HG03432 (cell line): ENCODE results near the gene NUDT22.
A peak's percentile ranks its signal among the peaks of the same experiment; 100 is the strongest.

Experiments
- ATAC-seq: cut with Tn5 transposase; IDR thresholded peaks from one replicate; pipeline ENCODE4 v1.9.1; 2021; ENCODE audit warnings: mild to moderate bottlenecking, moderate library complexity; ENCODE audit not compliant: unreplicated experiment

Gene NUDT22

DNA sequence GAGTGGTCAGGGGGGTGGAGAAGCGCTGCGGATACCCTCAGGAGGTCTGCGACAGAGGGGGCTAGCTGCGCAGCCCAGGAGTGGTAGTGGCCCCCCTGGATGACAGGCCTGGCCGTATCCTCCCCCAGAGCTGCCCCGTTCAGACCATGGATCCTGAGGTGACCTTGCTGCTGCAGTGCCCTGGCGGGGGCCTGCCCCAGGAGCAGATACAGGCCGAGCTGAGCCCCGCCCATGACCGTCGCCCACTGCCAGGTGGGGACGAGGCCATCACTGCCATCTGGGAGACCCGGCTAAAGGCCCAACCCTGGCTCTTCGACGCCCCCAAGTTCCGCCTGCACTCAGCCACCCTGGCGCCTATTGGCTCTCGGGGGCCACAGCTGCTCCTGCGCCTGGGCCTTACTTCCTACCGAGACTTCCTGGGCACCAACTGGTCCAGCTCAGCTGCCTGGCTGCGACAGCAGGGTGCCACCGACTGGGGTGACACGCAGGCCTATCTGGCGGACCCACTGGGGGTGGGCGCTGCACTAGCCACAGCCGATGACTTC, 505 bp downstream of the NUDT22 start:
- ATAC-seq: peak; percentile 35

DNA sequence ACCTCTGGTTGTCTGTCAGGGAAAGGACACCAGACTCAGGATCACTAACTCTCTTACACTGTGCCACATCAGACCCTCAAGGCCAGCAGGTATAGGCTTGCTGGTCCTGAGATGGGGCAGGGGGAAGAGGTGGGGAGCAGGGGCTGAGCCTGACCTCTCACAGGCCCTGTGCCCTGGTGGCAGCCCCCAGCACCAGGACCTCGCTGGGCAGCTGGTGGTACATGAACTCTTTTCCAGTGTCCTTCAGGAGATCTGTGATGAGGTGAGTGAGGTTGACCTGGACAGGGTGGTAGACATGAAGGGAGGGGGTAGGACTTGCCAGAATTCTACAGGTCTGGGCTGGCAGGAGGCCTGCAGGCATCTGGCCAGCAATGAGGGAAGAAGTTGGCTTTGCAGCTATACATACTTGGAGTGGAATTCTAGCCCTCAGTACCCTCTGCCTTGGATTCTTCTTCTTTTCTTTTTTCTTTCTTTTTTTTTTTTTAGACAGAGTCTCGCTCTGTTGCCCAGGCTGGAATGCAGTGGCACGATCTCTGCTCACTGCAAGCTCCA, 1.4 kb downstream of the NUDT22 start:
- ATAC-seq: no peak

DNA sequence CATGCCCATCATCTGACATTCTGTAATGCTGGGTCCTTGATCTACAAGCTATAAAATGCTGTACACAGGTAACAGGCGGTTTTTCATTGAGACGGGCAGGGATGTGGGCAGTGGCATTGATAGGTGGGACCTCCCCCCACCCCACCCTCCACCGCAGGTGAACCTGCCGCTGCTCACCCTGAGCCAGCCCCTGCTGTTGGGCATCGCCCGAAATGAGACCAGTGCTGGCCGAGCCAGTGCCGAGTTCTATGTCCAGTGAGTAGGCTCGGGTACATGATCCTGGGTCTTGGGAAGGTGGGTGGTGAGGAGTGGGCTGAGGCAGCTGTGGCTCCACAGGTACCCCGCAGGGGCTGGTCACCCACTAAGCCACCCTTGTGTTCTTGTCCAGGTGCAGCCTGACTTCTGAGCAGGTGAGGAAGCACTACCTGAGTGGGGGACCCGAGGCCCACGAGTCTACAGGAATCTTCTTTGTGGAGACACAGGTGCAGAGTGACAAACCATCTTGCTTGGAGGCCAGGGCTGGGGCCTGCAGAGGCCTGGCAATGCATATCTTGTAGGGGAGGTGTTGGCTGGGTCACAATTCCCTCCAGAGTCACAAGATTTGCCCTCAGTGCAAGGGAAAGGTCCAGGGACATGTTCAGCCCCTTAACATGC, 3.1 kb downstream of the NUDT22 start:
- no peak for ATAC-seq

DNA sequence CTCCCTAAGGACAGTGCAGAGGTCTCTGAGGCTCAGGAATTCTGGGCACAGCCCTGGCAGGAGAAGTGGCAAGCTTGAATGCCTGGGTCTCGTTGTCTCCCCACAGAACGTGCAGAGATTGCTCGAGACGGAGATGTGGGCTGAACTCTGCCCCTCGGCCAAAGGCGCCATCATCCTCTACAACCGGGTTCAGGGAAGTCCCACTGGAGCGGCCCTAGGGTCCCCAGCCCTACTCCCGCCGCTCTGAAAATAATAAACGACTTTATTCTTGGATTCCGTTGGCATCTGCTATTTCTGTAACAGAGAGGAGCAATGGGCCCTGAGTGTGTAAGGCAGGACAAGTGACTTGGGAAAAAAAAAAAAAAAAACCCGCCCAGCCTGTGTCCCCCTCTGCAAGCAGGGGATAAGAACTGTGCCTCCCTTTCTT, 3.7 kb downstream of the NUDT22 start:
- ATAC-seq: no peak

DNA sequence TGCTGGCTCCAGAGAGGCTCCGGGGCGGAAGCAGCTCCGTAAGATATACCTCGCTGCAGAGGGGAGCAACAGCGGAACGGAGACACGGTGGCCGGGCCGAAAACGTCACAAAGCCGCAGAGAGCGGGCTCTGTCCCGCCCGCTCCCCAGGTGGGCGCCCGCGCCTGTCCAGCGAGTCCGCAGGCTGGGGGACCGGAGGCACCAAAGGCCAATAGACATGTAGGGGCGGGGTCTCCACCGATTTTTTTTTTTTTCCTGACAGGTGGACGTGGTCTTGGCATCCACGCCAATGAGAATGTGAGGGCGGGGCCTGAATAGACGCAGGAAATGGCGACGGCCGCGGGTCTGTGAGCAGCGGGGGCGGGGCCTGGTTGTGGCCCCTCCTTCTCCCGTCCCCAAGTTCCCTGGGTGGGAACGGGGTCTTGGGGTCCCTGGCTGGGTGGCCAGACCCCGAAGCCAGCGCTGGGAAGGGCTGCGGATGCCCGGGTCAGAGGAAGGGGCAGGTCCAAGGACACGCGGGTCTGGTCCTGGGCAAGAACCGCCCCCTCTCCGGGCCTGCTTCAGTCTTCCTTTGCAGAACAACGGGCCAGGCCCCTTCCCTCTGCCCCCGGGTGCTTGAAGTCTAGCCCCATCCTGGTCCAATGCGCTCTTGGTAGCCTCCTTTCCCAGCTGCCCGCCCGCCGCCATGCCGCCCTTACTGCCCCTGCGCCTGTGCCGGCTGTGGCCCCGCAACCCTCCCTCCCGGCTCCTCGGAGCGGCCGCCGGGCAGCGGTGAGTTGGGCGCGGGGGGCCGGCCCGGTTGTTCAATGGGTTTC, 4.3 kb downstream of the NUDT22 start, which contains the start of gene DNAJC4:
TSS of gene DNAJC4 (plus strand) at position 378 of the 814 bp plus-strand sequence. CDS start at position 685, 307 bp downstream.
- peak; percentile 38 for ATAC-seq

DNA sequence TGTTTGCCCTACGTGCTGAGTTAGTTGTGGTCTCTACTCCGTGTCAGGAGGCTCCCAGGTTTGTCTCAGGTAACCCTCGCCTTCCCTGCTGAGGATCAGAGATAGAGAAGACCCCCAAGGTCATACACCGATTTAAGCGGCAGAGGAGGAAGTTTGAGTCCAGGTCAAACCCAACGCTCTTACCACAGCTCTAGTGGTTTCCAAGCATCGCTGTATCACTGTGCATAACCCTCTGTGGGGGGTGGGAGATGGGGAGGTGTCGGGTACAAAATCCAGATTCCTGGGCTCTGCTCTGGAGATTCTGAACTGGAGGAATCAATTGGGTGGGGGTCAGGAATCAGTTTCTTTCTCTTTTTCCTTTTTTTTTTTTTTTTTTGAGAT, 4.9 kb downstream of the NUDT22 start:
- no peak for ATAC-seq

DNA sequence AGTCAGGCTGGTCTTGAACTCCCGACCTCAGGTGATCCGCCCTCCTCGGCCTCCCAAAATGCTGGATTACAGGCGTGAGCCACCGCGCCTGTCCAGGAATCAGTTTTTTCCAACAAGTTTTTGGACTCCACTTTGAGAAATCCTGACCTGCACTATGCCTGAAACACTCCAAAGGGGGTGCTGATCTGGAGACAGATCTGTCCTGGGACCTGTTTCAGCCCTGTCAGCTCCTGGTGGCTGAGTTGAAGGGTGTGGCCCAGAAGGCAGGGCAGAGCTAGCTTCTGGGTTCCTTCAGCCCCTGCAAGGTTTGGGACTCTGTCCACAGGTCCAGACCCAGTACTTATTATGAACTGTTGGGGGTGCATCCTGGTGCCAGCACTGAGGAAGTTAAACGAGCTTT, 5.5 kb downstream of the NUDT22 start:
- no peak for ATAC-seq

DNA sequence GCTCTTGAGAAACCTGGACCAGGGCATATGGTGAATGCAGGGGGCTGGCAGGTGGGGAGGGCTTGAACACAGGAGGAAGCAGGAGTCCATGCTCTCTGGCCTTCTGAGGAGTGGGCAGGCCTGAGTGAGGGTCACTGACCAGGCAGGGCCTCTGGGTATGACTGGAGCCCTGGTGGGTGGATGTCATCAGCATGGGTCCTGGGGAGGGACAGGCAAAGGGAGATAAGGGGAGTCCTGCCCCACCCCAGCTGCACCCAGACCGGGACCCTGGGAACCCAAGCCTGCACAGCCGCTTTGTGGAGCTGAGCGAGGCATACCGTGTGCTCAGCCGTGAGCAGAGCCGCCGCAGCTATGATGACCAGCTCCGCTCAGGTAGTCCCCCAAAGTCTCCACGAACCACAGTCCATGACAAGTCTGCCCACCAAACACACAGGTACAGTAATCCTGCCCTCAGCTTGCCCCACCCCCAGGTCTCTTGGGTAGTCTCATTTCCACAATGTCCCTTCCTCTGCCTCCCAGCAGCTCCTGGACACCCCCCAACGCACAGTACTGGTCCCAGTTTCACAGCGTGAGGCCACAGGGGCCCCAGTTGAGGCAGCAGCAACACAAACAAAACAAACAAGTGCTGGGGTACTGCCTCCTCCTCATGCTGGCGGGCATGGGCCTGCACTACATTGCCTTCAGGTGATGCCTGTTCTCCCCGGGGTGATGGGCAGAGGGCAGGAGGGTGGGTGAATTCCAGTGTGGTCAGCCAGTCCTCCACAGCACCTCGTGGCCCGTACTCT, 6.3 kb downstream of the NUDT22 start:
- no peak for ATAC-seq

DNA sequence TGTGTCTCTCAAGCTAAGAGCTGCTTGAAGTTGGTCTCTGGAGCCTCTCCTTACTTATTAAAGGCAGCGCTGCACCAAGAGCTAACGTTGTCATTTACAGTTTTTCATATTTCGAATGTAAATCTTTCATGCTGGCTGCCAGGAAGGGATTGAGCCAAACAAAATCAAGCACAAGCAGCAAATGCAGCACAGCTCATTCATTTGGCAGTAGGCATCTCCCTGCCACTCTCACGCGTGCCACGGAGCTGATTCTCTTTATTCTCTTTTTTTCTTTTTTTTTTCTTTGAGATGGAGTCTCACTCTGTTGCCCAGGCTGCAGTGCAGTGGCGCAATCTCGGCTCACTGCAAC, 6.9 kb downstream of the NUDT22 start:
- no peak for ATAC-seq

DNA sequence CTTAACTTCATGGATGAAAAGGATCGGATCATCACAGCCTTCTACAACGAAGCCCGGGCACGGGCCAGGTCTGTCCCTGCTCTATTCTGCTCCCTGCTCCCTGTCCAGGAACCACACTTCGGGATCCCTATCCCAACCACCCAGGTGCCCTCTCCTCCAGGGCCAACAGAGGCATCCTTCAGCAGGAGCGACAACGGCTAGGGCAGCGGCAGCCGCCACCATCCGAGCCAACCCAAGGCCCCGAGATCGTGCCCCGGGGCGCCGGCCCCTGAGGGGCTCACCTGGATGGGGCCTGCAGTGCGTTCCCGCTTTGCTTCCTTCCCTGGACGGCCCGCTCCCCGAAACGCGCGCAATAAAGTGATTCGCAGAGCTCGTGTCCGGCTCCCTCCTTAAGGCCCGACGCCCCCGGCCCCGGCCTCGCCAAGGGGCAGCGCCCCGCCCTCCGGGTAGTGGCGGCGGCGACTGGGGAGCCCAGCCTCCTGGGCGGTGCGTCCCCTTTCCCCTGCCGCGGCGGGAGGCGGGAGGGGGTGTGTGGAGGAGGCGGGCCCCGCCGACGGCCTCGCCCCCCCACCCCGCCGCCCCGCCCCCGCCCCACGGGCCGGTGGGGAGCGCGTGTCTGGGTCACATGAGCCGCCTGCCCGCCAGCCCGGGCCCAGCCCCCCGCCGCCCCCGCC, 8.0 kb downstream of the NUDT22 start, which contains the start of gene VEGFB:
TSS of gene VEGFB (plus strand) at position 672 of the 674 bp plus-strand sequence. CDS start 250 bp downstream, outside the sequence.
- peak; percentile 48 for ATAC-seq

DNA sequence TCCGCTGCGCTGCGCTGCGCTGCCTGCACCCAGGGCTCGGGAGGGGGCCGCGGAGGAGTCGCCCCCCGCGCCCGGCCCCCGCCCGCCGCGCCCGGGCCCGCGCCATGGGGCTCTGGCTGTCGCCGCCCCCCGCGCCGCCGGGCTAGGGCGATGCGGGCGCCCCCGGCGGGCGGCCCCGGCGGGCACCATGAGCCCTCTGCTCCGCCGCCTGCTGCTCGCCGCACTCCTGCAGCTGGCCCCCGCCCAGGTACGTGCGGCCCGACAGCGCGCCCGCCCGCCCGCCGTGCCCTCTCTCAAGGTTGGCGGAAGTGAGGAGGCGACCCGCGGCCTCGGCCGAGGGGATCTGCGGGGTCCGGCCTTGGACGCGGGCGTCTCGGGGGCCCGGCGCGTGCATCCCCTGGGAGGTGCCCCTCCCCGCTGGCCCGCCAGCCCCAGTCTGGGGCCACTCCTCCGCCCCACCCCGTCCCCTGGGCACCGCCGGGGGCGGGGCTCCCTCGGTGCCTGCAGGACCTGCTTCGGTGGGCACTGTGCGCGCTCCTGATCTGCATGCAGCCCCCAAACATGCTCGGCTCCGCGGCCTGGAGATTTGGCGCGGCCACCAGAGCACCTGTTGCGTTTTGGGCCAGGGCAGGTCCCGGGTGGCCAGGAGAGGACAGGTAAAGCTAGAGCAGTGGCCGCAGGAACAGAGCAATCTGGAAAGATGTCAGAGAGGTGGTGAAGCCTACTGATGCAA, 8.7 kb downstream of the NUDT22 start:
- ATAC-seq: peak; percentile 29

DNA sequence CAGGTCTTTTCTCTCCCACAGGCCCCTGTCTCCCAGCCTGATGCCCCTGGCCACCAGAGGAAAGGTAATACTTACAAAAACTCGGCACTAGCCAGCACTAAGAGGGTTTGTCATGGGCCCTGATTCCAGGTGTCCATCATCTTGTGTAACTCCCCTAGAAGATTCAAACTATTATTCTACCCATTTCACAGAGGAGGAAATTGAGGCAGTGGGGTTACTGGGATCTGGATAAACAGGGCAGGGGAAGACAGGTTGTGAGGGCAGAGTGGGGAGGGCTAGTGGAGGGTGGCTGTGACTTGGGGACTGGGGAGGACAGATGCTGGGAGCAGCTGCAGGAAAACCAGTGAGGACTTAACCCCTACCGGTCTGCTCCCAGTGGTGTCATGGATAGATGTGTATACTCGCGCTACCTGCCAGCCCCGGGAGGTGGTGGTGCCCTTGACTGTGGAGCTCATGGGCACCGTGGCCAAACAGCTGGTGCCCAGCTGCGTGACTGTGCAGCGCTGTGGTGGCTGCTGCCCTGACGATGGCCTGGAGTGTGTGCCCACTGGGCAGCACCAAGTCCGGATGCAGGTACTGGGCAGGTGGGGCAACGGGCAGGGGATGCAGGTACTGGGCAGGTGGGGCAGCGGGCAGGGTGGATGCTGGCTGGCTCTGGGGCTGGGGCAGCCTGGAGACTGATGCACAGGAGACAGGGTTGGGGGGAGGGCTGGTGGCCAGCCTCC, 9.5 kb downstream of the NUDT22 start:
- no peak for ATAC-seq

DNA sequence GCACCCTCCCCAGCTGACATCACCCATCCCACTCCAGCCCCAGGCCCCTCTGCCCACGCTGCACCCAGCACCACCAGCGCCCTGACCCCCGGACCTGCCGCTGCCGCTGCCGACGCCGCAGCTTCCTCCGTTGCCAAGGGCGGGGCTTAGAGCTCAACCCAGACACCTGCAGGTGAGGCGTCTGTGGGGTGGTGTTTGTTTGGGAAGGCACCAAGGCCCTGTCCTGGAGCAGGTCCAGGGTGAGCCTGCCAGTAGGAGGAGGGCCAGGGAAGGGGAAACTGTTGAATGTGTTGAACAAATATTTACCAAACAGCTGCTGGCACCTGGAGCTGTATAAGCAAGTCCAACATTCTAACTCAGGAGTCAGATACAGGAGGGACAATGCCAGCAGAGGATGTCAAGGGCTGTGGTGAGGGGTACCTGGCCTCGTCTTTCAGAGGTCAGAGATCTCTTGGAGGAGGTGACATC, 11.4 kb downstream of the NUDT22 start:
- ATAC-seq: no peak

DNA sequence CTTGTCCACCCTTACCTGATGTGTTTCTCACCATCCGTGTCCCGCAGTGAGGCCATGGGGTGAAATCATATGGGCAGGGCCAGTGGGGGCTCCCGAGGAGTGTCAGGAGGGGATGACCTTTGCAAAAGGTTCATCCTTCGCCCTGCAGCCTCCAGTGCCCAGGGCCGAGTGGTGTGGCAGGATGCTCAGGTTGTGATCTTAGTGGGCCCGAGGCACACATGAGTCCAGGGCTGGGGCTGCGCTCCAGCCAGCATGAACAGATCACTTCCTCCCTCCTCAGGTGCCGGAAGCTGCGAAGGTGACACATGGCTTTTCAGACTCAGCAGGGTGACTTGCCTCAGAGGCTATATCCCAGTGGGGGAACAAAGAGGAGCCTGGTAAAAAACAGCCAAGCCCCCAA, 12.0 kb downstream of the NUDT22 start:
- no peak for ATAC-seq

DNA sequence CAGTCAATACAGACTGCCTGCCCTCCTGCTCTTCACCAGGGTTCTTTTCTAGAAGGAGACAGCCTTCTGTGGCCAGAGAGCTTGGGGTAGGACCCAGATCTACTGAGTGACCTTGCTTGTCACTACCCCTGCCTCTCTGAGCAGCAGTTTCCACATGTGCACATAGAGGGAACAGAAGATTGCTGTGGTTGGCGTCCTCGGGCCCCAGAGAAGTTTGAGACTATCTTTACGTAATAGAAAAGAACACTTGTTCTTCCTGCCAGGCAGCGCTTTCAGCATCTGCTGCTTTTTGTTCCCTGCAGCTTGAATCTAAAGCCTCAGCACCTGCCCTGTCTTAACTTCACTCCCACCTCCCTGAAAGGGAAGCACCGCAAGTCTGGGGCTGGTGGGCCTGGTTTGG, 12.9 kb downstream of the NUDT22 start:
- no peak for ATAC-seq

DNA sequence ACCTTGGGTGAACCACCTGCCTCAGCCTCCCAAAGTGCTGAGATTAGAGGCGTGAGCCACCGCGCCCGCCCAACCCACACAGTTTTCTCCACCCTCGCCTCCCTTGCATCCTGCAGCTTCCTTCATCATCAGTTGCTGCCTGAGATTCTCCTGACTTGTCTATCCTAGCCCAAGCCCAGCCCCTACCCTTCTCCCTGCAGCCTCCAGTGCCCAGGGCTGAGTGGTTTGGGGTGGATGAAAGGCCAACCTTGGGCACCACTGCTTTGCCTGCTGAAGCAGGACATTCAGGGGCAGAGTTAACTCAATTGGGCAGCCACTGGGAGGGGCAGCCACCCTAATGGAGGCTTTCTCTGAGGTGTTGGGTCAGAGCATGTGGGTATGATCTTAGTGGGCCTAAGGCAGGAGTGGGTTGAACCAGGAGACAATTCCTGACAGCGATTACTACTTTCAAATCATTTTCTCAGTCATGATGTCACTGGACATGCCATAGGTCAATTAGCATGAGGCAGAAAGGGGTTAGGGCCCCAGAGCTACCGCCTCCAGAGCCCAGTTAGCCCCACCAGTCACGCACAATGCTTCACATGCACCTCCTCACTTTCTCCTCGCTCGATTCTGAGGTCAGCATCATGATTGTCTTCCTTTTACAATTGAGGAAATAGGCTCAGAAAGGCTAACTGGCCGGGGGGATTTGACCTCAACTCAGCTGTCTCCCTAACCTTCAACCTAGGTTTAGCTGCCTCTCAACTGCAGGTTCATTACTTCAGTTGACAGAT, 13.8 kb downstream of the NUDT22 start:
- ATAC-seq: peak; percentile 7

DNA sequence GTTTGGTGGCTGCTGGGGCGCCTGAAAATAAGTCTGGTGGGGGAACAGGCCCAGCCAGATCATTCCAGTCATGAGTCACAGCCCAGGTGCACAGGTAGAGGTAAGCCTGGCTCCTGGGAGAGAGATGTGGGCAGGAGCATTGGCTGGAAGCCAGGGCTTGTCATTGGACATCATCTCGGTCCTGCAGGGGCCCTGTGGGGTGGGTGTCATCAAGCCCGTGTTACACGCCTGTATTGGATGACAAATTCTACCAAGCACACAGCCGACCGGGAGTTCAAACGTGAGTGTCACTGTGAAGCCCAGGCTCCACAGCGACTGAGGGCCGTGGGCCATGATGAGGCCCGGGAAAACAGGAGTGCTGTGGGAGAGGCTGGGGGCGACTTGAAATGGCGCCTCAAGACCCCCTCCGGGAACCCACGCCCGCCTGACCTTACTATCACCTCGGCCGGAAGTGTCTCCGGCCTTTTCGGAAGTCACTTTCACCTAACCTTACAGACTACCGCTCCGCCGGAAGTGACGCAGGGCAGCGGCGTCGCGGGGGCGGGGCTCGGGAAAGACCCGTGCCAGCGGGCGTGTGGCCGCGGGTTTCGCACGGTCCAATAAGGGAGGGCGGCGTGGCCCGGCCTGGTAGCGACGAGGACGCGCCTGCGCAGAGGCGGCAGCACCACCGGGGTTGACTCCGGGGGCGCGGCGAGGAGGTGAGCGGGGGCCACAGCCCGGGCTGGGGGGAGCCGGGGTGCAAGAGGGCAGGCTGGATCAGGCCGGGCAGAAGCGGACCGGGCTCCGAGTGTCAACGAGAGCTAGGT, 14.6 kb downstream of the NUDT22 start, which contains the start of gene FKBP2:
TSS of gene FKBP2 (plus strand) at position 661 of the 806 bp plus-strand sequence. CDS start 1,293 bp downstream, outside the sequence.
- peak; percentile 46 for ATAC-seq
